Duodenal mucosa (tissue), 2 donors: Measurements from ENCODE around the gene KRT8.

Source experiments
- H3K27ac ChIP-seq: one replicate; pipeline ENCODE4 v1.7.0; 2013; ENCODE audit warnings: low read depth, low read length
- H3K27me3 ChIP-seq, 2 donors: one replicate each; pipeline ENCODE4 v1.7.0; 2013; ENCODE audit warnings: low read length in 2 of 2, control low read depth in 1 of 2; ENCODE audit not compliant: insufficient read depth in 2 of 2, control insufficient read depth in 1 of 2
- H3K36me3 ChIP-seq, 2 donors: one replicate each; pipeline ENCODE4 v1.7.0; 2013; ENCODE audit warnings: low read length in 2 of 2, control low read depth in 1 of 2; ENCODE audit not compliant: insufficient read depth in 2 of 2, control insufficient read depth in 1 of 2
- H3K4me1 ChIP-seq, 2 donors: one replicate each; pipeline ENCODE4 v1.7.0; 2013; ENCODE audit warnings: low read length in 2 of 2, control low read depth in 1 of 2; ENCODE audit not compliant: insufficient read depth in 2 of 2, control insufficient read depth in 1 of 2
- H3K4me3 ChIP-seq, 2 donors: one replicate each; pipeline ENCODE4 v1.7.0; 2013; ENCODE audit warnings: low read length in 2 of 2, low read depth in 1 of 2
- H3K9ac ChIP-seq, 2 donors: one replicate each; pipeline ENCODE4 v1.7.0; 2013; ENCODE audit warnings: low read length in 2 of 2, low read depth in 1 of 2
- H3K9me3 ChIP-seq, 2 donors: one replicate each; pipeline ENCODE4 v1.7.0; 2013; ENCODE audit warnings: low read length in 2 of 2, control low read depth in 1 of 2; ENCODE audit not compliant: control insufficient read depth in 1 of 2

Gene KRT8

DNA sequence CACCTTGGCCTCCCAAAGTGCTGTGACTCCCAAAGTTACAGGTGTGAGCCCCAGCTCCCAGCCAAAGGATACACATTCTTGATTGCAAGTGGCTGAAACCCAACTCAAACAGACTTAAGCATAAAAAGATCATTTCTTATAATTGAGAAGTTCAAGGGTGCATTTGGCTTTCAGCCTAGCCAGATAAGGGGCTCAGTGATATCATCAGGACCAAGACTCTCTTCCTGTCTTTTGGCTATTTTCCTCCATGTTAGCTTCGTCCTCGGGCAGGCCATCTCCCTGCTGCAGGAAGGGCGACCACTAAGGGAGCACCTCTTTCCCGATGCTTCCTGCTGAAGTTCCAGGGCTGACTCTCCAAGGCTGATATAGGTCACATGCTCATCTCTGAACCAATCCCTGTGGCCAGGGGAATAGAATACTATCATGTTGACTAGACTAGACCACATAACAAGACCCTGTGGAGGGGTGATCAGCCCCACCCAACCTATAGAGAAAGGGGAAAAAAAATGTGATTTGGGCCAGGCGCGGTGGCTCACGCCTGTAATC lies 9.8 kb upstream of the KRT8 start:
- H3K4me3 ChIP-seq = no peak overlapping the region
- H3K9ac ChIP-seq = no peak overlapping the region
- H3K36me3 ChIP-seq = no peaks in the 10 kb centered on the region
- peaks cover 38 to 42% of the 10 kb centered on the region in 2 donors for H3K4me1 ChIP-seq
- H3K9me3 ChIP-seq = no peaks in the 10 kb centered on the region
- H3K27me3 ChIP-seq = no peaks in the 10 kb centered on the region
- H3K27ac ChIP-seq = peak overlapping the region; percentile 8

DNA sequence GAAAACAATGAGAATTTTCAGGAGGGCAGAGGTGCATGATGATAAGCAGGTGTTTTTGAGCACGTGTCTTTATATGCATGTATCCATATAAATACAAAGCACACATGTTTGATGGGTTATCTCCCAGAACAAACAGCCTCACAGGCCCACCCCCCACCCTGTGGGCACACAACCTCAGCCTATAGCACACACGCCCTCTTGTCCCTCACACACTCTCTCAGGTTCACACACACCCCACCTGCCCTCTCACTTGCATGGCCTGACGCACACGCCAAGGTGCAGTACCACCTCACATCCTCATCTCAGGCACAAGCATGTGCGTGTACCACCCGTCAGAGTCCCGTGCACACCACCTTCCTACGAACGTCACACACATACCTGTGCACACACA lies 8.6 kb upstream of the KRT8 start:
- H3K27me3 ChIP-seq = no peaks in the 10 kb centered on the region
- peak overlapping the region; percentile 10 to 23 for H3K9ac ChIP-seq
- H3K4me1 ChIP-seq = peaks cover 40 to 49% of the 10 kb centered on the region in 2 donors
- peak overlapping the region; percentile 80 for H3K27ac ChIP-seq
- H3K4me3 ChIP-seq = peak overlapping the region in 1 of 2 donors; percentile 6
- no peaks in the 10 kb centered on the region for H3K36me3 ChIP-seq
- no peaks in the 10 kb centered on the region for H3K9me3 ChIP-seq

DNA sequence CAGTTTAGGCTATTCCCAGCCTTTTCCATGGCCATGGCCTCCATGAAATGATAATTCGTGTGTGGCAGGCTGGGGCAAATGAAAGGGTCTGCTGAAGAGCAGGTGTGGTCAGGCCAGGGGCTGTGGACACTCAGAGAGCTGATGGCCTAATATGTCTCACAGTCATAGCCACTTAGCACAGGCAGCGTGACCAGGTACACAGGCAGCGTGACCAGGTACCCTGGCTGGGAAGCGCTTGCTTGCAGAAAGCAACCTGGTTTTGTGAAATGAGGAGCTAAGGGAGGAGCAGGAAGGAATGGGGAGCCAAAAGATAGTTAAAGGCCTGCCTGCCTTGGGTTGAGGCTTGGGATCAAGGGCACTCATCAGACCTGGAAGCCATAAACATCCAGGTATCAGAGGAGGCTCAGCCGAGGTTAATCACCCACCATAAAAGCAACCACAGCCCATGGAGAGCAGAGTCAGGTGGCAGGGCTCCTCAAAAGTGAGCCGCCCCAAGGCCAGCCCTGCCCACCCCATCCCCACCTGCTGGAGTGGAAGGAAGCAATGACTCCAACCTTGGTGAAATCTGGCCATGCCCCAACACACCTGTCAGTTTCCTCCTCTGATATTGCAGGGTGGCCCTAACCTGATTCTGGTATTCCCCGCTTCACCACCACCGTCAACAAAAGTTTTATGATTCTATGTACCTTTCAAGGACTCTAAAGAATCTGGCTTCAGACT lies 8.0 kb upstream of the KRT8 start:
- Histone ChIP-seq H3K4me1 (peaks cover 43 to 53% of the 10 kb centered on the region in 2 donors), H3K4me3 (no peak overlapping the region), H3K27me3 (no peaks in the 10 kb centered on the region), H3K27ac (peak overlapping the region; percentile 80), H3K9ac (peak overlapping the region; percentile 23 to 25), H3K9me3 (no peaks in the 10 kb centered on the region), H3K36me3 (no peaks in the 10 kb centered on the region)

- Histone ChIP-seq H3K27ac (no peak overlapping the region), H3K4me1 (peaks cover 58 to 65% of the 10 kb centered on the region in 2 donors), H3K36me3 (no peaks in the 10 kb centered on the region), H3K9ac (no peak overlapping the region), H3K4me3 (no peak overlapping the region), H3K27me3 (no peaks in the 10 kb centered on the region), H3K9me3 (no peaks in the 10 kb centered on the region)
Measured at GRCh38 chr12:52910248-52910883, 5.5 kb upstream of the KRT8 start.

- no peak overlapping the region for H3K27ac ChIP-seq
- H3K4me1 ChIP-seq = peaks cover 58 to 67% of the 10 kb centered on the region in 2 donors
- no peak overlapping the region for H3K4me3 ChIP-seq
- no peaks in the 10 kb centered on the region for H3K9me3 ChIP-seq
- no peaks in the 10 kb centered on the region for H3K27me3 ChIP-seq
- H3K36me3 ChIP-seq = no peaks in the 10 kb centered on the region
- no peak overlapping the region for H3K9ac ChIP-seq
Measured at GRCh38 chr12:52909796-52910195, 4.9 kb upstream of the KRT8 start.

DNA sequence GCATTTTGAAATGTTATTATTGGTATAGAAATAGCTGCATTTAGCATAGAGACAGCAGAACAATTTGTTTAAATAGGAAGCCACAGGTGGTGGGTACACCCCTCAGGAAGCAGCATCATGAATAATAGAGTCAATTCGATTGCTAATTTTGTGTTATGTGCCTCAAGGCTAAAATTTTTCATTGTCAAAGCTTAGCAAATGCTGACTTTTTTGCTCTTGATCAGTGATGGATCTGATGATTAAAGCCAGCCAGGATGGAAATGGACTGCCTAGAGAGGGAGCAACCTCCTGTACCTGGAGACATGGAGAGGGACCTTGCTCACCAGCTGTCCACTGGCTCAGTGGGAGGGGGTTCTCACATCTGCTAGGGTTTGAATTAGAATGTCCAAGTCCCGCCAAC lies 4.5 kb upstream of the KRT8 start:
- peaks cover 53 to 63% of the 10 kb centered on the region in 2 donors for H3K4me1 ChIP-seq
- H3K36me3 ChIP-seq = no peaks in the 10 kb centered on the region
- H3K9me3 ChIP-seq = no peaks in the 10 kb centered on the region
- H3K9ac ChIP-seq = no peak overlapping the region
- H3K27me3 ChIP-seq = no peaks in the 10 kb centered on the region
- no peak overlapping the region for H3K27ac ChIP-seq
- H3K4me3 ChIP-seq = no peak overlapping the region

GRCh38 chr12:52907092-52907810 lies 2.4 kb upstream of the KRT8 start:
- no peaks in the 10 kb centered on the region for H3K9me3 ChIP-seq
- H3K4me1 ChIP-seq = peaks cover 37 to 48% of the 10 kb centered on the region in 2 donors
- peak overlapping the region; percentile 77 for H3K27ac ChIP-seq
- peak overlapping the region; percentile 26 to 28 for H3K4me3 ChIP-seq
- no peaks in the 10 kb centered on the region for H3K36me3 ChIP-seq
- H3K27me3 ChIP-seq = no peaks in the 10 kb centered on the region
- peak overlapping the region; percentile 66 to 74 for H3K9ac ChIP-seq

- peaks cover 37 to 47% of the 10 kb centered on the region in 2 donors for H3K4me1 ChIP-seq
- peak overlapping the region; percentile 66 to 74 for H3K9ac ChIP-seq
- peak overlapping the region; percentile 77 for H3K27ac ChIP-seq
Measured at GRCh38 chr12:52906191-52906601, 1.3 kb upstream of the KRT8 start.

GRCh38 chr12:52903855-52904508 lies 894 bp downstream of the KRT8 start:
- H3K9ac ChIP-seq = peak overlapping the region; percentile 85 to 92
- no peaks in the 10 kb centered on the region for H3K27me3 ChIP-seq
- H3K4me1 ChIP-seq = peaks cover 57 to 58% of the 10 kb centered on the region in 2 donors
- no peaks in the 10 kb centered on the region for H3K9me3 ChIP-seq
- peaks cover 16 to 30% of the 10 kb centered on the region in 2 donors for H3K36me3 ChIP-seq
- peak overlapping the region; percentile 77 to 82 for H3K4me3 ChIP-seq
- peak overlapping the region; percentile 96 for H3K27ac ChIP-seq

More at GRCh38 chr12:52906191-52906601, 1.3 kb upstream of the KRT8 start:
- Histone ChIP-seq H3K4me3 (peak overlapping the region in 1 of 2 donors; percentile 26), H3K9me3 (no peaks in the 10 kb centered on the region), H3K27me3 (no peaks in the 10 kb centered on the region), H3K36me3 (peaks cover 5 to 9% of the 10 kb centered on the region in 2 donors)
